Ascending aorta (tissue), 2 donors: Measurements from ENCODE around the gene DMPK. TPM values are rescaled to one million over a fixed set of nuclear protein-coding genes. Genes with fewer than 3 reads are reported as not detected.

Experiments
- DNase-seq, 2 donors: peaks; one replicate each; pipeline ENCODE4 v3.0.0-alpha.2; 2019; ENCODE audit warnings: low spot score in 2 of 2
- H3K27ac ChIP-seq, 2 donors: fragments of 200-600 bp; sonication (generic); one replicate each; pipeline ENCODE4 v1.5.1; 2016 to 2017; ENCODE audit warnings: mild to moderate bottlenecking in 1 of 2
- H3K27me3 ChIP-seq: fragments of 200-600 bp; sonication (generic); one replicate; pipeline ENCODE4 v1.5.1; 2017
- H3K36me3 ChIP-seq, 2 donors: fragments of 200-600 bp; sonication (generic); one replicate each; pipeline ENCODE4 v1.5.1; 2016
- H3K4me1 ChIP-seq, 2 donors: fragments of 200-600 bp; sonication (generic); one replicate each; pipeline ENCODE4 v1.5.1; 2016 to 2017; ENCODE audit warnings: mild to moderate bottlenecking in 1 of 2
- H3K4me3 ChIP-seq, 2 donors: fragments of 200-600 bp; sonication (generic); one replicate each; pipeline ENCODE4 v1.5.1; 2016 to 2017; ENCODE audit warnings: mild to moderate bottlenecking in 1 of 2
- H3K9me3 ChIP-seq, 2 donors: fragments of 200-600 bp; sonication (generic); one replicate each; pipeline ENCODE4 v1.5.1; 2016
- intact Hi-C: fragments of 100-400 bp; cut with DNase I; formaldehyde crosslinking; loops from one replicate; pipeline ENCODE4 v1.15.1; 2023
- total RNA-seq: library from RNA; depleted of rRNA; stranded (reverse); fragments of >200 nt; gene quantifications from one replicate; pipeline ENCODE4 v1.1.0, GENCODE V29; 2016
- TF ChIP-seq, protein P1 (sequence below), 3 experiments: fragments of 200-600 bp in 2 of 3; fragments of 450-650 bp in 1 of 3; sonication (generic) in 2 of 3; IDR thresholded peaks; one replicate each; pipeline ENCODE4 v1.5.1; 2016 to 2019; ENCODE audit warnings: antibody characterized with exemption in 3 of 3, mild to moderate bottlenecking in 1 of 3, moderate library complexity in 1 of 3

DMPK gene
- total RNA-seq, 1 donor from 2014 or later: 76.8 TPM

DNA sequence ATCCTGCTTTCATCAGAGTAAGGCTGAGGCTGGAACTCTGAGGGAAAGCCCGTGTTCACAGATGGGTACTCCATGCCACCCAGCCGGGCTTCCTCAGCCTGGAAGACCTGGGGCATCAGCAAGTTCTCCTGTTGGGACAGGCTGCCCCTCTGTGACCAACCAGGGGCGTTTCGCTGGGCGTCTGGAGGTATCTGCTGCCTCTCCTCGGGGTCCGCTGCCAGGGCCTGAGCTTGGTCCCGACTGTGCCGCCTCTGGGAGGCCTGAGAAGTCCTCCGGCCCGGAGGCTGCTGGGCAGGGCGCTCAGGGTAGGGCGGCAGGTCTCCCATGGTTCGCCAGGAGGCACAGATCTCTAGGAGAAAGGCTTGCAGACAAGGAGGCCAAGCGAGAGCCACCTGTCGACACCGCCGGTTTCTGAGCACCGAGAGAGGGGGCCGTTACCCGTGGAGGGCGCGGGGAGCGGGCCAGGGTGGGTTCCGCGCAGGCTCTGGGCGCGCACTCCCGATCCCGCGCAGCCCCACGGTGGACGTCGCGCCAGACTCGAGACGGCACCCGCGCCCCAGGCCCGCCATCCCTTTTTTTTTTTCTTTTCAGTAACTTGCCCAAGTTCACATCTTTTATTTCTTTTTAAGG, 32.7 kb upstream of the DMPK start, which contains the start of gene RSPH6A:
RSPH6A (minus strand) TSS at position 458 of the 630 bp plus-strand sequence; CDS start at position 326, 132 bp downstream.
- intact Hi-C loops: loop anchor here (5.0 kb wide), 1 partner anchor 202 kb away; no protein-coding TSS in a partner anchor
- peak within 1 kb of the TSS; percentile 14 to 63 for H3K4me3 ChIP-seq

DNA sequence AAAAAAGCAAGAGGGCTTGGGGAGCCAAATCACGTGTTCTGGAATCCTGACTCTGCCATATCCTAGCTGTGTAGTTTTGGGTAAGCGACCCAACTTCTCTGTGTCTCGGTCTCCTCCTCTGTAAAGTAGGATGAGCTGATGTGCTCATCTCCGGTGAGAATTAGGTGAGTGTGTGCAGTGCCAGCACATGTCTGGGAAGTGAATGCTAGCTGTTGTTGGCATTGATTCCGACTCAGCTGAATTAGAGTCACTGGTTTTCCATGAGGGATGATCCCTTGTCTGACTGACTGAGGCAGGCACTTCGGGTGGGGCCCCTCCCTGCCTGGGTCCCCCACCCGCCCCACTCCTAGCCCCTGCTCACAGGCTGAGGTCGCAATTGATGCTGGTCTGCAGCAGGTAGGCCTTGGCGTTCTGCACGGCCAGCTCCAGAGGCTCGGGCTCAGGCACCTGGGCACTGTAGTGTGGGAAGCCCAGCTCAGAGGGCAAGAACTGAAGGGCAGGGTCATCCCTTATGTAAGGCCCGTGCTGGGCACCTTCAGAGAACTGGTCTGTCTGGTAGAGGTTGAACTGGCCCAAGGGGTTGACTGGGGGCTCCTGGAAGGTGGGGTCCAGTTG, 32.0 kb upstream of the DMPK start:
- TF ChIP-seq, protein P1, sequence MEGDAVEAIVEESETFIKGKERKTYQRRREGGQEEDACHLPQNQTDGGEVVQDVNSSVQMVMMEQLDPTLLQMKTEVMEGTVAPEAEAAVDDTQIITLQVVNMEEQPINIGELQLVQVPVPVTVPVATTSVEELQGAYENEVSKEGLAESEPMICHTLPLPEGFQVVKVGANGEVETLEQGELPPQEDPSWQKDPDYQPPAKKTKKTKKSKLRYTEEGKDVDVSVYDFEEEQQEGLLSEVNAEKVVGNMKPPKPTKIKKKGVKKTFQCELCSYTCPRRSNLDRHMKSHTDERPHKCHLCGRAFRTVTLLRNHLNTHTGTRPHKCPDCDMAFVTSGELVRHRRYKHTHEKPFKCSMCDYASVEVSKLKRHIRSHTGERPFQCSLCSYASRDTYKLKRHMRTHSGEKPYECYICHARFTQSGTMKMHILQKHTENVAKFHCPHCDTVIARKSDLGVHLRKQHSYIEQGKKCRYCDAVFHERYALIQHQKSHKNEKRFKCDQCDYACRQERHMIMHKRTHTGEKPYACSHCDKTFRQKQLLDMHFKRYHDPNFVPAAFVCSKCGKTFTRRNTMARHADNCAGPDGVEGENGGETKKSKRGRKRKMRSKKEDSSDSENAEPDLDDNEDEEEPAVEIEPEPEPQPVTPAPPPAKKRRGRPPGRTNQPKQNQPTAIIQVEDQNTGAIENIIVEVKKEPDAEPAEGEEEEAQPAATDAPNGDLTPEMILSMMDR (IDR thresholded peaks at IDR 0.05): no peak
- Histone ChIP-seq H3K36me3 (no peaks in the 10 kb centered on the region), H3K4me1 (peaks cover 0 to 9% of the 10 kb centered on the region in 2 donors), H3K27me3 (no peaks in the 10 kb centered on the region), H3K27ac (no peak overlapping the region), H3K9me3 (no peaks in the 10 kb centered on the region), H3K4me3 (no peak overlapping the region)
- intact Hi-C loops: no loop called here
- DNase-seq: no peak

More for the DNA sequence above, 32.7 kb upstream of the DMPK start, which contains the start of gene RSPH6A:
- DNase-seq: no peak
- Histone ChIP-seq H3K9me3 (no peaks in the 10 kb centered on the region), H3K27me3 (no peaks in the 10 kb centered on the region), H3K4me1 (peaks cover 0 to 4% of the 10 kb centered on the region in 2 donors), H3K36me3 (peaks cover 2 to 6% of the 10 kb centered on the region in 2 donors), H3K27ac (peak within 1 kb of the TSS in 1 of 2 donors; percentile 67)
- TF ChIP-seq, protein P1 (IDR thresholded peaks at IDR 0.05): no peak

DNA sequence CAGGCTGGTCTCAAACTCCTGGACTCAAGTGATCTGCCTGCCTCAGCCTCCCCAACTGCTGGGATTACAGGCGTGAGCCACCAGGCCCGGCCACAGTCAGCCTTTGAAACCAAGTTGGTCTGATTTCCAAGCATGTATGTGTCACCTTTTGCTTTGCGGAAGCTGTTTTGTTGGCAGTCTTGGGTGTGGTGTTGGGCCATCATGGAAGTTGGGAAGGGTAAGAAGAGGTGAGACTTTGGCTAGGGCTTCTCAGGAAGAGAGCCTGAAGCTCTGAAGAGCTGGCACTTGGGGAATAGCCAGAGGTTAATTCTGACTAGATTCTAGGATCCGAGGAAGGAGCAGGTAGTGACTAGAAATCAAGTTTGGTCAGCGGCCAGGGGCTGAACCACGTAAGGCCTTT, 30.0 kb upstream of the DMPK start:
- H3K27me3 ChIP-seq: no peaks in the 10 kb centered on the region
- TF ChIP-seq, protein P1 (IDR thresholded peaks at IDR 0.05): no peak

DNA sequence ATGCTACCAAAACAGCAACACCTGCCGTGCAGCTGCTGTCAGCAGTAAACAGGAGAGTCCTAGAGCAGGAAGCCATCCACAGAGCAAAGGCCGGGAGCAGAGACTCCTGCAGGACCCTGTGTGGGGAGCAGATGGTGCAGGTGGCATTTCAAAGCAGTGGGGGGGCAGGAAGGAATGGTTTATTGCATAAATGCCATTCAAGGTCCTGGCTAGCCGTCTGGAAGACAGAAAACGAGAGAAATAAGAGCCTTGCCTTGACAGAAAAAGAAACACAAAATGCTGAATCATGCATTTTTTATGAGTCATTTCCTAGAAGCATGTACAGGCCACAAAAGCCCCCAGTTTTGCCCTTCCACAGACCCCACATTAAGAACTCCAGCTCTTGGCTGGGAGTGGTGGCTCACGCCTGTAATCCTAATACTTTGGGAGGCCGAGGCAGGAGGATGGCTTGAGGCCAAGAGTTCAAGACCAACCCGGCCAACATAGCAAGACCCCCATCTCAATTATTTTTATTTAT, 27.4 kb upstream of the DMPK start:
- no peak for DNase-seq
- H3K27ac ChIP-seq: no peak overlapping the region
- H3K27me3 ChIP-seq: no peaks in the 10 kb centered on the region
- no peak overlapping the region for H3K4me3 ChIP-seq
- intact Hi-C loops: no loop called here
- TF ChIP-seq, protein P1 (IDR thresholded peaks at IDR 0.05): no peak
- H3K4me1 ChIP-seq: peaks cover 0 to 5% of the 10 kb centered on the region in 2 donors
- no peaks in the 10 kb centered on the region for H3K36me3 ChIP-seq
- H3K9me3 ChIP-seq: no peaks in the 10 kb centered on the region

More for the DNA sequence above, 30.0 kb upstream of the DMPK start:
- Histone ChIP-seq H3K27ac (no peak overlapping the region), H3K36me3 (no peaks in the 10 kb centered on the region), H3K4me3 (no peak overlapping the region), H3K4me1 (peaks cover 0 to 9% of the 10 kb centered on the region in 2 donors), H3K9me3 (no peaks in the 10 kb centered on the region)
- intact Hi-C loops: no loop called here
- DNase-seq: no peak

DNA sequence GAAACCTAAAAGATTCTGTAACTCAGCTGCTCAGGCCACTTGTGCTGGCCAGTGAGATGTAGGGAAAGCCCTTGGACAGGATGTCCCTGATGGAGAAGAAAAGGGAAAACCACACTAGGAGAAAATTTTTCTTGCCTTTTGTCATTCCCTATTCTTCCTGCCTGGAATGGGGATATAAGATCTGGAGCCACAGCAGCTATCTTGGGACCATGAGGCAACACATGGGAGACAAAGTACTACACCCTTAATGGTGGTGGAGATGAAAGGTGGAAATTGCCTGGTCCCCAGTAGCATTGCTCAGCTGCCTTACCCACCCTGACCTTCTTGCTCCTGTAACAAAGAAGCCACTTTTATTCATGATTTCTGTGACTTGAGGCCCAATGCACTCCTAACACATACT, 23.4 kb upstream of the DMPK start:
- H3K4me3 ChIP-seq: no peak overlapping the region
- no peaks in the 10 kb centered on the region for H3K9me3 ChIP-seq
- DNase-seq: no peak
- H3K4me1 ChIP-seq: peaks cover 0 to 5% of the 10 kb centered on the region in 2 donors
- H3K27me3 ChIP-seq: no peaks in the 10 kb centered on the region
- TF ChIP-seq, protein P1 (IDR thresholded peaks at IDR 0.05): no peak
- no peak overlapping the region for H3K27ac ChIP-seq
- no peaks in the 10 kb centered on the region for H3K36me3 ChIP-seq
- intact Hi-C loops: no loop called here
